Measurements from ENCODE around the gene CKAP4. TPM values are rescaled to one million over a fixed set of nuclear protein-coding genes. Genes with fewer than 3 reads are reported as not detected.
A peak's percentile ranks its signal among the peaks of the same experiment; 100 is the strongest.

The CKAP4 gene
- total and polyA plus RNA-seq, 9 of the 15 experiments (the other 6 are each of a cell fraction or from before 2014, with no cell fraction given) = 0.08 to 0.20 TPM; not detected in 7

GRCh38 chr12:106269150-106269771 is 21.4 kb upstream of the CKAP4 start:
- no TSS peak for BruUV-seq (replicated peaks)
- peak in 2 of 4 experiments; percentile 55 to 57 for DNase-seq (ENCODE audit: extremely low read depth in 1 of 4, low spot score in 3 of 4)
- Histone ChIP-seq H2AFZ (ENCODE audit: low read depth, low read length) (no peak overlapping the region), H3K27me3 (ENCODE audit: control insufficient read depth in 2 of 2, insufficient read depth in 2 of 2, low read length in 2 of 2) (peaks cover 0 to 5% of the 10 kb centered on the region in 2 experiments; a peak in 3 of 5 replicates), H3K9ac (ENCODE audit: insufficient read depth in 1 of 2, low read depth in 2 of 2, low read length in 2 of 2) (no peak overlapping the region), H4K20me1 (replicated peaks; ENCODE audit: control insufficient read depth, insufficient read depth, low read length) (peaks cover 7% of the 10 kb centered on the region), H3K4me1 (replicated peaks in 1 of 2; ENCODE audit: control insufficient read depth in 2 of 2, insufficient read depth in 2 of 2, low read length in 2 of 2) (peaks cover 0 to 20% of the 10 kb centered on the region in 2 experiments; a peak in 3 of 5 replicates), H3K4me3 (no peak overlapping the region), H3K9me3 (replicated peaks; ENCODE audit: control insufficient read depth, insufficient read depth, low read depth, low read length) (no peaks in the 10 kb centered on the region), H3K27ac (ENCODE audit: extremely low read depth, low read depth, low read length) (no peak overlapping the region), H3K4me2 (ENCODE audit: insufficient read depth, low read length) (peak overlapping the region; percentile 49), H3K79me2 (ENCODE audit: control insufficient read depth, insufficient read depth, low read length) (no peaks in the 10 kb centered on the region), H3K9me1 (ENCODE audit: control insufficient read depth, insufficient read depth, low read length) (no peaks in the 10 kb centered on the region), H3K36me3 (ENCODE audit: control insufficient read depth, insufficient read depth, low read length) (no peaks in the 10 kb centered on the region)
- WGBS (ENCODE audit: insufficient coverage, low coverage, missing lambda C conversion rate) = 2% methylated on average over 7 of the region's 7 CpGs
- in situ Hi-C loops (cut with MboI) (no loop called here), intact Hi-C loops (cut with micrococcal nuclease) (no loop called here)
- FAIRE-seq = peak; percentile 84
- ChIA-PET POLR2A (interaction anchor here (1.2 to 2.0 kb wide), 2 partner anchors 9 to 15 kb away, joined by 3 to 6 read pairs; no protein-coding TSS in a partner anchor), CTCF (ENCODE audit: low intra/inter-chr PET ratio) (no interaction called here)
- ATAC-seq = peak; percentile 92
- TF ChIP-seq NFE2 (IDR thresholded peaks at IDR 0.05; ENCODE audit: low read depth) (peak; percentile 93), ZNF766 (CRISPR knock-in tag; conservative IDR thresholded peaks at IDR 0.05) (peak; percentile 48; the same call in 1 of the 2 replicates), PBX2 (CRISPR knock-in tag; IDR thresholded peaks at IDR 0.05; ENCODE audit: low read depth) (no peak), PBX2 (tag; conservative IDR thresholded peaks at IDR 0.05; ENCODE audit: low read depth) (peak; percentile 28; the same call in 1 of the 2 replicates), NCOR1 (IDR thresholded peaks at IDR 0.05) (peak; percentile 32), ZNF274 (IDR thresholded peaks at IDR 0.05; ENCODE audit: borderline replicate concordance, low read depth, low read length) (no peak), DPF2 (IDR thresholded peaks at IDR 0.05) (peak; percentile 73; the same call in 1 of the 2 replicates), BCL6 (CRISPR knock-in tag; IDR thresholded peaks at IDR 0.05) (peak; percentile 14; the same call in 1 of the 2 replicates), CBFA2T3 (IDR thresholded peaks at IDR 0.05) (peak; percentile 48), TCF3 (CRISPR knock-in tag; IDR thresholded peaks at IDR 0.05) (peak; percentile 35), RCOR1 (IDR thresholded peaks at IDR 0.05; ENCODE audit: borderline replicate concordance in 1 of 2, low read depth in 2 of 2, low read length in 2 of 2) (peak in 1 of 2 experiments; percentile 69; a peak in 2 of 4 replicates), HINFP (tag; conservative IDR thresholded peaks at IDR 0.05; ENCODE audit: low read depth) (no peak), TAL1 (IDR thresholded peaks at IDR 0.05) (peak; percentile 25; the same call in 1 of the 2 replicates), NFE2L1 (tag; IDR thresholded peaks at IDR 0.05; ENCODE audit: borderline replicate concordance, low read depth) (peak; percentile 46; the same call in 1 of the 2 replicates), ZNF395 (CRISPR knock-in tag; IDR thresholded peaks at IDR 0.05) (no peak), RUNX1 (IDR thresholded peaks at IDR 0.05; ENCODE audit: low read depth) (no peak)

All from K562 (cell line).